Measurements from ENCODE around the gene PPFIBP2. TPM values are rescaled to one million over a fixed set of nuclear protein-coding genes. Genes with fewer than 3 reads are reported as not detected.

PPFIBP2 gene
- total and polyA plus RNA-seq, 8 donors, result 28.1 to 153 (median 71.9) TPM

GRCh38 chr11:7551571-7551970, 37.8 kb downstream of the PPFIBP2 start:
- H3K36me3 ChIP-seq, result no peaks in the 10 kb centered on the region
- DNase-seq, result no peak
- H3K4me3 ChIP-seq, result no peak overlapping the region
- H3K27me3 ChIP-seq, result no peaks in the 10 kb centered on the region
- 88 to 98% (median 95%) methylated on average over 1 of the region's 1 CpG for whole genome bisulfite sequencing, 5 donors
- TF ChIP-seq POLR2A (IDR thresholded peaks at IDR 0.05) (no peak), CTCF (IDR thresholded peaks at IDR 0.05) (no peak), POLR2AphosphoS5 (IDR thresholded peaks at IDR 0.05) (no peak), EP300 (IDR thresholded peaks at IDR 0.05) (no peak)
- no peaks in the 10 kb centered on the region for H3K9me3 ChIP-seq
- H3K27ac ChIP-seq, result no peak overlapping the region
- intact Hi-C loops (cut with DNase I; ENCODE audit: low total_unique reads), result no loop called here
- H3K4me1 ChIP-seq, result peaks cover 6 to 28% (median 16%) of the 10 kb centered on the region in 4 donors

GRCh38 chr11:7552666-7553065, 38.9 kb downstream of the PPFIBP2 start:
- no peaks in the 10 kb centered on the region for H3K9me3 ChIP-seq
- no peak for DNase-seq
- 67 to 79% (median 77%) methylated on average over 4 of the region's 4 CpGs for WGBS, 5 donors
- H3K27ac ChIP-seq, result no peak overlapping the region
- peaks cover 6 to 28% (median 16%) of the 10 kb centered on the region in 4 donors for H3K4me1 ChIP-seq
- no peaks in the 10 kb centered on the region for H3K36me3 ChIP-seq
- intact Hi-C loops (cut with DNase I; ENCODE audit: low total_unique reads), result no loop called here
- no peak for TF ChIP-seq EP300 (IDR thresholded peaks at IDR 0.05)
- no peak for TF ChIP-seq POLR2AphosphoS5 (IDR thresholded peaks at IDR 0.05)
- TF ChIP-seq POLR2A (IDR thresholded peaks at IDR 0.05), result no peak
- TF ChIP-seq CTCF (IDR thresholded peaks at IDR 0.05), result no peak
- no peaks in the 10 kb centered on the region for H3K27me3 ChIP-seq
- no peak overlapping the region for H3K4me3 ChIP-seq

- intact Hi-C loops (cut with DNase I; ENCODE audit: low total_unique reads), result no loop called here
- peaks cover 6 to 24% (median 14%) of the 10 kb centered on the region in 4 donors for H3K4me1 ChIP-seq
- DNase-seq, result peak; percentile 44 to 85
- 23 to 52% (median 33%) methylated on average over 7 of the region's 7 CpGs for WGBS, 5 donors
- no peaks in the 10 kb centered on the region for H3K36me3 ChIP-seq
- TF ChIP-seq CTCF (IDR thresholded peaks at IDR 0.05), result no peak
- peak in 1 of 3 donors; percentile 39 for TF ChIP-seq POLR2AphosphoS5 (IDR thresholded peaks at IDR 0.05)
- no peak overlapping the region for H3K4me3 ChIP-seq
- H3K9me3 ChIP-seq, result no peaks in the 10 kb centered on the region
- no peaks in the 10 kb centered on the region for H3K27me3 ChIP-seq
- H3K27ac ChIP-seq, result peak overlapping the region in 4 of 5 donors; percentile 31 to 66 (median 47)
These were observed 41.4 kb downstream of the PPFIBP2 start for GRCh38 chr11:7555052-7555699.

GRCh38 chr11:7558046-7558445, 44.2 kb downstream of the PPFIBP2 start:
- Histone ChIP-seq H3K4me3 (no peak overlapping the region), H3K36me3 (no peaks in the 10 kb centered on the region), H3K9me3 (no peaks in the 10 kb centered on the region), H3K27ac (no peak overlapping the region), H3K27me3 (no peaks in the 10 kb centered on the region), H3K4me1 (peaks cover 6 to 24% (median 14%) of the 10 kb centered on the region in 4 donors)
- intact Hi-C loops (cut with DNase I; ENCODE audit: low total_unique reads), result no loop called here
- no peak for DNase-seq
- TF ChIP-seq CTCF (IDR thresholded peaks at IDR 0.05) (no peak), EP300 (IDR thresholded peaks at IDR 0.05) (no peak), POLR2A (IDR thresholded peaks at IDR 0.05) (no peak), POLR2AphosphoS5 (IDR thresholded peaks at IDR 0.05) (no peak)

All from stomach (tissue), 9 donors.